Psoas muscle (tissue), 8 donors: ENCODE data around the gene KIRREL3. TPM values are rescaled to one million over a fixed set of nuclear protein-coding genes. Genes with fewer than 3 reads are reported as not detected.
A peak's percentile ranks its signal among the peaks of the same experiment; 100 is the strongest.

ENCODE experiments used
- ATAC-seq, 4 donors: fragments of 200-7000 bp; cut with Tn5 transposase; one replicate each; pipeline ENCODE4 v1.9.1; 2020; ENCODE audit warnings: moderate library complexity in 3 of 4, mild to moderate bottlenecking in 2 of 4
- DNase-seq, 2 donors: peaks; one replicate each; pipeline ENCODE4 v3.0.0-alpha.2; 2020
- H3K27ac ChIP-seq: fragments of 200-600 bp; one replicate; pipeline ENCODE4 v1.8.0; 2022
- H3K27me3 ChIP-seq, 3 donors: fragments of 200-600 bp in 1 of 3; one replicate each; pipeline versions ENCODE4 v1.6.1 to v1.8.0; 2013 to 2022; ENCODE audit warnings: low read length in 2 of 3, mild to moderate bottlenecking in 2 of 3, moderate library complexity in 1 of 3; ENCODE audit not compliant: insufficient read depth in 3 of 3
- H3K36me3 ChIP-seq, 2 donors: fragments of 200-600 bp in 1 of 2; one replicate each; pipeline versions ENCODE4 v1.6.1 to v1.8.0; 2013 to 2022; ENCODE audit warnings: low read depth in 1 of 2, mild to moderate bottlenecking in 1 of 2, moderate library complexity in 1 of 2; ENCODE audit not compliant: insufficient read depth in 1 of 2
- H3K4me1 ChIP-seq: fragments of 200-600 bp; one replicate; pipeline ENCODE4 v1.8.0; 2022
- H3K4me3 ChIP-seq: fragments of 200-600 bp; one replicate; pipeline ENCODE4 v1.8.0; 2022; ENCODE audit warnings: mild to moderate bottlenecking
- H3K9me3 ChIP-seq: fragments of 200-600 bp; one replicate; pipeline ENCODE4 v1.8.0; 2022
- WGBS, 3 donors: extraction: QIAGEN DNeasy Blood & Tissue Kit; methylation state at CpG; one replicate each; pipeline versions ENCODE4 v1.1.6 to v1.1.7; 2013; 5-methylcytosine and 5-hydroxymethylcytosine counted together
- intact Hi-C, 2 donors: fragments of 100-400 bp; cut with DNase I; formaldehyde crosslinking; loops; one replicate each; pipeline versions ENCODE4 v1.11.0 to v1.14.2; 2022
- polyA plus RNA-seq, 3 donors: library from polyadenylated mRNA; stranded (reverse); fragments of 200-250 nt; gene quantifications; one replicate each; pipeline ENCODE4 v1.2.3, GENCODE V29; 2013
- total RNA-seq, 4 donors: library from RNA; stranded (reverse); fragmentation: NEBNext Ultra II Directional in 2 of 4; extraction: Animal tissue kit (Norgen Biotek cat#: 25700) in 2 of 4; gene quantifications; one replicate each; pipeline versions ENCODE4 v1.2.1 to v1.2.4, GENCODE V29; 2021 to 2023
- TF ChIP-seq, protein P1 (sequence below): fragments of 200-600 bp; IDR thresholded peaks from one replicate; pipeline ENCODE4 v1.8.0; 2022; ENCODE audit warnings: antibody characterized with exemption
- donor health status: healthy with polysubstance abuse.
- donor health status: DM: no; HTN: no; CAD: no; lungs with moderate emphysema.
- donor health status: Bipolar disorder and iron deficiency.
- donor health status: healthy.
- donor health status: DM: yes; HTN: yes; CAD: no.
- donor health status: DM: no; HTN: no; CAD: no.
- donor health status: DM: no; HTN: no; CAD: no.
- donor health status: DM: yes; HTN: yes; CAD: no.

Gene KIRREL3
- total and polyA plus RNA-seq, 7 donors = 0.04 TPM; not detected in 6

DNA sequence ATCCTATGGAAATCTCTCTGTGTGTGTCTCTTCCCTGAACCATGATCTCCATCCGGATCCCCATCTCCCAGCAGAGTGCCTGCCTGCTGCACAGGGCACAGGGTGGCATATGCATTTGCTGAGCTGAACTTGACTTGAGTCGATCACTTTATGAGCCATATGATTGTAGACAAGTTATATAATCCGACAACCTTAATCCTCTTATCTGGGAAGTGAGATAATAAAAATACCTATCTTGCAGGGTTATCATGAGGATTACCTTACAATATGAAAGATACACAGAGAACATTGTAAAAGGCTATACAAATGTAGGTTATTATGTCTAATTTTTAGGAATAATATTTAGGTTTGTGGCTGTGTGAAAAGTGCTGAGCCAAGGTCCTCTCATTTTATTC is 520.6 kb downstream of the KIRREL3 start:
- ATAC-seq (no peak), DNase-seq (no peak)
- TF ChIP-seq, protein P1, sequence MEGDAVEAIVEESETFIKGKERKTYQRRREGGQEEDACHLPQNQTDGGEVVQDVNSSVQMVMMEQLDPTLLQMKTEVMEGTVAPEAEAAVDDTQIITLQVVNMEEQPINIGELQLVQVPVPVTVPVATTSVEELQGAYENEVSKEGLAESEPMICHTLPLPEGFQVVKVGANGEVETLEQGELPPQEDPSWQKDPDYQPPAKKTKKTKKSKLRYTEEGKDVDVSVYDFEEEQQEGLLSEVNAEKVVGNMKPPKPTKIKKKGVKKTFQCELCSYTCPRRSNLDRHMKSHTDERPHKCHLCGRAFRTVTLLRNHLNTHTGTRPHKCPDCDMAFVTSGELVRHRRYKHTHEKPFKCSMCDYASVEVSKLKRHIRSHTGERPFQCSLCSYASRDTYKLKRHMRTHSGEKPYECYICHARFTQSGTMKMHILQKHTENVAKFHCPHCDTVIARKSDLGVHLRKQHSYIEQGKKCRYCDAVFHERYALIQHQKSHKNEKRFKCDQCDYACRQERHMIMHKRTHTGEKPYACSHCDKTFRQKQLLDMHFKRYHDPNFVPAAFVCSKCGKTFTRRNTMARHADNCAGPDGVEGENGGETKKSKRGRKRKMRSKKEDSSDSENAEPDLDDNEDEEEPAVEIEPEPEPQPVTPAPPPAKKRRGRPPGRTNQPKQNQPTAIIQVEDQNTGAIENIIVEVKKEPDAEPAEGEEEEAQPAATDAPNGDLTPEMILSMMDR = no peak
- intact Hi-C loops = loop anchor here (2.0 to 5.0 kb wide), 4 partner anchors 38 to 171 kb away; no protein-coding TSS in a partner anchor
- no peaks in the 10 kb centered on the region for H3K4me1 ChIP-seq
- no peak overlapping the region for H3K4me3 ChIP-seq
- H3K9me3 ChIP-seq = no peaks in the 10 kb centered on the region
- no peak overlapping the region for H3K27ac ChIP-seq
- no peaks in the 10 kb centered on the region for H3K27me3 ChIP-seq
- no peaks in the 10 kb centered on the region for H3K36me3 ChIP-seq
- 87 to 96% (median 94%) methylated on average over 3 of the region's 3 CpGs for WGBS, 3 donors

DNA sequence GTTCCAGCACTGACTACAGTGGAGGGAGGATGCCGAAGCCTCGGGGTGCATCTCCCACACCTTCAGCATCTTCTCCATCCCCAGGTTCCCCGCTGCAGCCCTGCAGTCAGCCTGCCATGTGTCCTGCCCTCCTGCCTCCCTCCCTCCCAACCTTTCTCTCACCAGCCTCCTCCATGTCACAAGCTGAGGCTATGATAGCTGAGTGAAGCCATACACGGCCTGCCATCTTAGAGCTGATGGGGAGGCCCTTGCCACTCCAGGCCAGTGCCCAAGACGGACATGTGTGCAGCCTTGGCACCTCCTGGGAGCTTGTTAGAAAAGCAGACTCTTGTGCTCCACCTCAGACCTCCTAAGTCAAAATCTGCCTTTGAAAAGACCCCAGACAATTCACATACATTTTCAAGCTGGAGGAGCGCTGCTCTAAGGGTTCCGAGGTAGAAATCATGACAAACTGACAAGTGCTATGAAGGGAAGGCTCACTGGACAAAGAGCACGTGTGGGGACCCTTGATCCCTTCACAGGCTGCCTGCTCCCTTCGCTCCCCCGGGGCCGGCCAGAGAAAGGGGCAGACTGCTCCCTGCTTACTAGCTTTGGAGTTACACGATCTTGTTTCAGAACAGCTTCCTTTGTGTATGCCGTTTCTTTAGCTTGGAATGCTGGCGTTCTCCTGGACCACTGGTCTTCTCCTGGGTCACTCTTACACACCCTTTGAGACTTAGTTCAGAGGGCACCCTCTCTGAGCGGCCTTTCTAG is 521.2 kb downstream of the KIRREL3 start:
- Histone ChIP-seq H3K27ac (no peak overlapping the region), H3K4me1 (no peaks in the 10 kb centered on the region), H3K4me3 (no peak overlapping the region), H3K27me3 (no peaks in the 10 kb centered on the region), H3K36me3 (no peaks in the 10 kb centered on the region), H3K9me3 (no peaks in the 10 kb centered on the region)
- 90 to 92% (median 90%) methylated on average over 15 of the region's 15 CpGs for WGBS, 3 donors
- intact Hi-C loops = no loop called here
- ATAC-seq = no peak
- DNase-seq = peak in 1 of 2 donors; percentile 31
- TF ChIP-seq, protein P1 = no peak

- Histone ChIP-seq H3K36me3 (no peaks in the 10 kb centered on the region), H3K27me3 (no peaks in the 10 kb centered on the region), H3K4me1 (no peaks in the 10 kb centered on the region), H3K4me3 (no peak overlapping the region), H3K27ac (no peak overlapping the region), H3K9me3 (no peaks in the 10 kb centered on the region)
- TF ChIP-seq, protein P1 = no peak
- ATAC-seq = no peak
- no peak for DNase-seq
- WGBS, 3 donors = 84 to 89% (median 89%) methylated on average over 5 of the region's 5 CpGs
- intact Hi-C loops = no loop called here
Observed at GRCh38 chr11:126478466-126478865, 522.1 kb downstream of the KIRREL3 start.

GRCh38 chr11:126477535-126478305 is 522.9 kb downstream of the KIRREL3 start:
- Histone ChIP-seq H3K9me3 (no peaks in the 10 kb centered on the region), H3K4me3 (no peak overlapping the region), H3K36me3 (no peaks in the 10 kb centered on the region), H3K4me1 (no peaks in the 10 kb centered on the region), H3K27ac (no peak overlapping the region), H3K27me3 (no peaks in the 10 kb centered on the region)
- TF ChIP-seq, protein P1 = no peak
- WGBS, 3 donors = 71 to 81% (median 74%) methylated on average over 14 of the region's 14 CpGs
- ATAC-seq (no peak), DNase-seq (peak in 1 of 2 donors; percentile 40)
- intact Hi-C loops = no loop called here
